GM19395 (cell line): ENCODE results near the gene CDKAL1.

ENCODE experiments used
- ATAC-seq: cut with Tn5 transposase; IDR thresholded peaks from one replicate; pipeline ENCODE4 v1.9.1; 2021; ENCODE audit warnings: mild to moderate bottlenecking, moderate library complexity; ENCODE audit not compliant: unreplicated experiment

The CDKAL1 gene

DNA sequence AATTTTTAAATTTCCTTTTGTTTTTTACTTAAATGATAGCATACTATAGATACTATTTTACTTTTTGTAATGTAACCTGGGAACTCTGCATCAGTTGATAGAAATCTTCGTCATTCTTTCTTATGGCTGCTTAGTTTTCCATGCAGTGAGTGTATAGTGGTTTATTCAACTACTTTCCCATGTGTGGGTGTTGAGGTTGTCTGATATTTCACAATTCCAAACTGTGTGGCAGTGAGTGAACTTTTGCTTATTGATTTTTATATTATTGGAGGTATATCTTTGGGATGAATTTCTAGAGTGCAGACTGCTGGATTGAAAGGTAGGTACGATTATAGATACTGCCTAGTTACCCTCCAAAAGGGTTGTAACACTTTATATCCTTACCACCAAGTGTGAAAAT, 136.5 kb downstream of the CDKAL1 start:
- no peak for ATAC-seq

DNA sequence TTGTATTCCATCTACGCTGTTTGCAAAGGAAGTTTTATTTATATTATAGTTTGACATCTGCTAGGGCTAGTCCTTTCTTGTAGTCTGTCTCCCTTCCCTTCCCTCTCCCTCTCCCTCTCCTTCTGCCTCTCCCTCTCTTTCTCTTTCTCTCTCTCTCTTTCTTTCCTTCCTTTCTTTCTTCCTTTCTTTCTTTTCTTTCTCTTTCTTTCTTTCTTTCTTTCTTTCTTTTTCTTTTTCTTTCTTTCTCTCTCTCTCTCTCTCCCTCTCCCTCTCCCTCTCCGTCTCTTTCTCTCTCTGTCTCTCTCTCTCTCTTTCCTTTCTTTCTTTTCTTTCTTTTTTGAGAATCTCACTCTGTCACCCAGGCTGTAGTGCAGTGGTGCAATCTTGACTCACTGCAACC, 137.8 kb downstream of the CDKAL1 start:
- no peak for ATAC-seq

GRCh38 chr6:20673458-20673857, 139.2 kb downstream of the CDKAL1 start:
- no peak for ATAC-seq

GRCh38 chr6:20674664-20675063, 140.4 kb downstream of the CDKAL1 start:
- no peak for ATAC-seq

- no peak for ATAC-seq
Measured at GRCh38 chr6:20678831-20679352, 144.6 kb downstream of the CDKAL1 start.

GRCh38 chr6:20680697-20681165, 146.5 kb downstream of the CDKAL1 start:
- ATAC-seq = peak; percentile 80

DNA sequence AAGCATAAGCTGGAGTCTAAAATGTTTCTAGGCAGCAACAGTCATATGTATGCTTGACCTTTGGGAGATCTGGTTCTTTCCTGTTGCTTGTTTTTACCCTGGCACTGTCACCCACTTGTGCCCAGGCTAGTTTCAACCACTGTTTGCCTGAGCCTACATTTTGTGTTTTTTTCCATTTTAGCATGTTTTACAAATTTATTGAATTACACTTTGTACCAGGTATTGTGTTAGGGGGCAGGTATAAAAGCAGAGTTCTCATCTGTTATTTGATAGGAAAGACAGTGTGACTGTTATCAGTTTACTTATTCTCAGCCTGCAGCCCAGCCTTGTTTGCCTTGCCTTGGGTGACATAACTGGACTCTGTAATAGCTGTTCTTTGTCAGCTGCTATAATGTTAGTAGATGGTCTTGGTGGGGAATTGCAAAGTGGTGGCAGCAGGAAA, 147.0 kb downstream of the CDKAL1 start:
- ATAC-seq = peak; percentile 62

DNA sequence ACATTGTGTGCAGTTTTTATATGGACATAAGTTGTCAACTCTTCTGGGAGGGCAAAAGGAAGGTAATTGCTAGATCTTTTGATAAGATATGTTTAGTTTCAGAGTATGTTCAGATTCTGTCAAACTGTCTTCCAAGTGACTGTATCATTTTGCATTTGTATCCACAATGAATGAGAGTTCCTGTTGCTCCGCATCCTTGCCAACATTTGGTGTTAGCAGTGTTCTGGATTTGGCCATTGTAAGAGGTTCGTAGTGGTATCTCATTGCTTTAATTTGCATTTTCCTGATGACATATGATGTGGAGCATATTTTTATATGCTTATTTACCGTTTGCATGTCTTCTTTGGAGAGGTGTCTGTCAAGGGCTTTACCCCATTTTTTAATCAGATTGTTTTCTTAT, 150.2 kb downstream of the CDKAL1 start:
- ATAC-seq = no peak

DNA sequence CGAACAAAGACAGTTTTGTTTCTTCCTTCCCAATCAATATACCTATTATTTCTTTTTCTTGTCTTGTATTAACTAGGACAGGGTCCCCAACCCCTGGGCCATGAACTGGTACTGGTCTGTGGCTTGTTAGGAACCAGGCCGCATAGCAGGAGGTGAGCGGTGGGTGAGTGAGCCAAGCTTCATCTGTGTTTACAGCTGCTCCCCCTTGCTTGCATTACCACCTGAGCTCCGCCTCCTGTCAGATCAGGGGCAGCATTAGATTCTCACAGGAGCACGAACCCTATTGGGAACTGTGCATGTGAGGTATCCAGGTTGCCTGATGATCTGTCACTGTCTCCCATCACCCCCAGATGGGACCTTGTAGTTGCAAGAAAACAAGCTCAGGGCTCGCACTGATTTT, 151.9 kb downstream of the CDKAL1 start:
- no peak for ATAC-seq

DNA sequence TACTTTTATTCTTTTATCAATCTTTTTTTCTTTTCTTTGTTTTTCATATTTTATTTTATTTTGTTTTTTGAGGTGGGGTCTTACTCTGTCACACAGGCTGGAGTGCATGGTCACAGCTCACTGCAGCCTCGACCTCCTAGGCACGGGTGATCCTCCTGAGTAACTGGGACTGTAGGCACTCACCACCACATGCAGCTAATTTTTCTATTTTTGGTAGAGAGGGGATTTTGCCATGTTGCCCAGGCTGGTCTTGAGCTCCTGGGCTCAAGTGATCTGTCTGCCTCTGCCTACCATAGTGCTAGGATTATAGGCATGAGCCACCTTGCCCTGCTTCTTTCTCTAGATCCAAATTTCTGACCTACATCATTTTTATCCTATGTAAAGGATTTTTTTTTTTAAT, 153.2 kb downstream of the CDKAL1 start:
- no peak for ATAC-seq

DNA sequence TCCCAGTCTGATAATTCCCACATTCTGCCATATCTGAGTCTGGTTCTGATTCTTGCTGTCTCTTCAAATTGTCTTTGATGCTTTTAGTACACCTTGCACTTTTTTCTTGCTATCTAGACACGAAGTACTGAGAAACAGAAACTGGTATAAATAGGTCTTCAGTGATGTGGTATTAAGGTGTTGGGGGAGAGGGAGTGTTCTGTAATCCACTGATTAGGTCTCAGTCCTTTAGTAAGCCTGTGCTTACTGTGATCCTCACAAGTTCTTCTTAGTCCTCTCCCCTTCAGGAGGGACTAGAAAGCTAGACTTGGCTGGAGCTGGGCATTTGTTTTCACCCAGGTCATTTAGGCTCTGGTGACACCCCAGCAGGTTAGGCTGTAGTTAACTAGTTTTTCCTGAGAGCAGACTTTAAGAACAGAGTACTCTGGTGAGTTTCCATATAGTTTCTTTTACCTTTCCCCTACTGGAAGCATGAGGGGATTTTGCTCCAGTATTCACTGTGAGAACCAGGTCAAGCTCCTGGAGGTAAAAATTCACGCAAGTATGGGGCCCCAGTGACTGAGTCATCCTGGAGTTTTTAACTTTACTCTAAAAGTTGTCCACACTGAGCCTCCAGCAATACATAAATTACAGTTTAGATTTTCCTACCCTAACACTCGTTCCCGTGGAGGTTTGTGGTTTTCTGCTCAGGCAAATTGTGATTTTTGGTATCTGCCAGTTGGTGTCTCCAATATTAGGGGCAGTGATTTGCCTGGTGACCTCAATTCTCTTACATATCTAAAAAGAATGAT, 154.6 kb downstream of the CDKAL1 start:
- ATAC-seq = peak; percentile 95

- no peak for ATAC-seq
Measured at GRCh38 chr6:20691185-20691584, 156.9 kb downstream of the CDKAL1 start.

GRCh38 chr6:20692023-20692422, 157.8 kb downstream of the CDKAL1 start:
- no peak for ATAC-seq

DNA sequence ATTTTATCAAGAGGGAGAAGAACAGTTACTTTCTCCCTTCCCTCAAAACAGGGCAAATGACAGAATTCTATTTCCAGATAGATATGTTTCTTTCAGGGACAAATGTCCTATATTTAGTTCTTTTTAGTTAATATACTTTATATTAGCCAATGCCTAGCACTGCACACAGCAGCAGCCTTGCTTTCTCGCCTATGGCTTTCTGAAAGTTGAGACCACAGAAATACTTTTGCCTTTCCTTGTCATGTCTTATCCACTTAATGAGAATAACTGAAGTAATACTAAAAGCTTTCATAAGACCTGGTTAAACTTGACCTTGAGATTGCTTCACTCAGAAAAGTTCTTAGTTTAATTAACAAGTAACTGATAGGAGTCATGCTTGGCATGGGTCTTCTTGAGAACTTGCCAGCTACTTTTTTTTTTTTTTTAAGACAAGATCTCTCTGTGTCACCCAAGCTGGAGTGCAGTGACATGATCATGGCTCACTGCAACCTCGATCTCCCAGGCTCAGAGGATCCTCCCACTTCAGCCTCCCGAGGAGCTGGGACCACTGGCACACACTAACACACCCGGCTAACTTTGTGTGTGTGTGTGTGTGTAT, 159.3 kb downstream of the CDKAL1 start:
- no peak for ATAC-seq

- ATAC-seq = no peak
Measured at GRCh38 chr6:20696676-20697075, 162.4 kb downstream of the CDKAL1 start.

- no peak for ATAC-seq
Measured at GRCh38 chr6:20698675-20699074, 164.4 kb downstream of the CDKAL1 start.

DNA sequence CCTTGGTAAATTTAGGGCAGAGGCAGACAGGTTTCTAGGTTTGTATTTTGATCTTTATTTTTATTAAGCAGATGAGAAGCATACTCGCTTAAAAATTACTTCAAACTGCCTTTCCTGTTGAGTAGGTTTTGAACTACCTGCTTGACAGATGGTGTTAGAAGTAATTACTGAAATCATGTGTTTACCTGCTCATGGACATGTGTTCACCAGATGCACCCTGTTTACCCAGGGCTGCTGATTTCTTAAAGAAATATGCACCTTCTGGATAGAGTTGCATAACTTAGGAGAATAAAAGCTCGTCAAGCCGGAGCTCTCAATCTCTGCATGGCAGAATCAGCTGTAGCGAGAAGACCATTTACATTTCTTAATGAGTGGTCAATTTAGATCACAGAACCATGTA, 165.1 kb downstream of the CDKAL1 start:
- no peak for ATAC-seq

DNA sequence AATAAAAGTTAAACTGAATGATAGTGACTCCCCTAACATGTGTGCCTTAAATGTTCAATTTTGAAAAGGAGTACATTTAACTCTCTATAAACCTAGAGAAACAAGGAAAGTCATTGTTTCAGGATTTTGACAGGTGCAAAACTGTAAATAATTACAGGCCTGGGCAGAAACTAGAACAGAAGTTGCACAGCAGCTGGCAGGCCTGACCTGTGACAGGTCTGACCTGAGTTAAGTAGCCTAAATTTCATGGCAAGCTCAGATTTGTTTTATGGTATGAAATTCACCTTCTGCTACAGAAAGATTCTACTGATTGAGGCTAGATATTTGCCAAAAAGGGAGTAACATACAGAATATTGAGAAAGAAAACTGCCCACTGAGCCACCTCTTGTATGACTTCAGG, 166.1 kb downstream of the CDKAL1 start:
- peak; percentile 53 for ATAC-seq

GRCh38 chr6:20702366-20702765, 168.1 kb downstream of the CDKAL1 start:
- no peak for ATAC-seq

DNA sequence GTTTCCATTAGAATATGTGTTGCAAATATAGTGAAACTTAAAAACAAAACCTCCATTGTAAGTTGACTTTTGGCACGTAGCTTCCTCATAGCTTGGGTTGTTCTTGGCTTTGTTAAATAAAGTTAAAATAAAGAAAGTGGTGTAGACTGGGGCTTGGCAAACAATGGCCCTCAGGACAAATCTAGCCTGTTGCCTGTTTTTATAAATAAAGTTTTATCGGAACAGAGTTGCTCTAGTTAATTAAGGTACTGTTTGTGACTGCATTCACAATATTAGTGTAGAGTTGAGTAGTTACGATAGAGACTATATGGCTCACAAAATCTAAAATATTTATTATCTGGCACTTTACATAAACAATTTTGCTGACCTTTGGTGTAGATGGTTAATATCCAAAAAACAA, 168.8 kb downstream of the CDKAL1 start:
- no peak for ATAC-seq

DNA sequence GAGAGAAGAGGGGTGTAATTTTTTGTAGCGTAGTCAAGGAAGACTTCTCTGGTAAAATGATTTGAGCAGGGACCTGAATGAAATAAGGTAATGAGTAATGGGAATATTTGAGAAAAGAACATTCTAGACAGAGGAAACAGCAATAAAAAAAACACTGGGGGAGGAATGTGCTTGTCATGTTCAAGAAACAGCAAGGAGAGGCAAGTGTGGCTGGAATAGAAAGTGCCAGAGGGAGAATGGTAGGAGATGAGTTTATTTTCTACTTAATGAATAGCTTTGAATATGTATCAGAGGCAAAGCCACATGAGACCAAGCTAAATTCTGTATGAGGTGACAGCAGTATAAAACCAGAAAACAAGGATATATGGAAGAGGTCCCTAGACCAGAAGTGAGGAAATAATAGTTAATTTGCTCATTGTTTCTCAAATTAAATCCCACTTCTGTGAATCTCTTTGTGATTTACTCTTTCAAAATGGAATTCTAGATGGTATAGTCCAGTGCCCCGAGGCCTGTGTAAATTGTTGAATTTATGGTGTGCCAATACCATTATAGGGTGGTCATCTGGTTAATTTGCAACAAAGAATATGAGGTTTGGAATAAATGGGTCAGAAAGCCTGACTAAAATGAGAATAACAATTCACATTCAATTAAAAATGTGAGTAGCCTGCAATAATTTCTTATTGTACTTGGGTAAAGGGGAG, 170.2 kb downstream of the CDKAL1 start:
- no peak for ATAC-seq

- no peak for ATAC-seq
Measured at GRCh38 chr6:20705741-20706140, 171.5 kb downstream of the CDKAL1 start.
